ENCODE data around the gene TLE6. TPM values are rescaled to one million over a fixed set of nuclear protein-coding genes. Genes with fewer than 3 reads are reported as not detected.
"Not testable (repeated sequence)": the region's sequence is repeated elsewhere in the genome, so short reads cannot be mapped to it uniquely, and the experiment has no call there.

TLE6 gene
- 0.44 TPM in 1 of 2 replicates, not detected in the other for total RNA-seq
- long read RNA-seq = 0 reads

DNA sequence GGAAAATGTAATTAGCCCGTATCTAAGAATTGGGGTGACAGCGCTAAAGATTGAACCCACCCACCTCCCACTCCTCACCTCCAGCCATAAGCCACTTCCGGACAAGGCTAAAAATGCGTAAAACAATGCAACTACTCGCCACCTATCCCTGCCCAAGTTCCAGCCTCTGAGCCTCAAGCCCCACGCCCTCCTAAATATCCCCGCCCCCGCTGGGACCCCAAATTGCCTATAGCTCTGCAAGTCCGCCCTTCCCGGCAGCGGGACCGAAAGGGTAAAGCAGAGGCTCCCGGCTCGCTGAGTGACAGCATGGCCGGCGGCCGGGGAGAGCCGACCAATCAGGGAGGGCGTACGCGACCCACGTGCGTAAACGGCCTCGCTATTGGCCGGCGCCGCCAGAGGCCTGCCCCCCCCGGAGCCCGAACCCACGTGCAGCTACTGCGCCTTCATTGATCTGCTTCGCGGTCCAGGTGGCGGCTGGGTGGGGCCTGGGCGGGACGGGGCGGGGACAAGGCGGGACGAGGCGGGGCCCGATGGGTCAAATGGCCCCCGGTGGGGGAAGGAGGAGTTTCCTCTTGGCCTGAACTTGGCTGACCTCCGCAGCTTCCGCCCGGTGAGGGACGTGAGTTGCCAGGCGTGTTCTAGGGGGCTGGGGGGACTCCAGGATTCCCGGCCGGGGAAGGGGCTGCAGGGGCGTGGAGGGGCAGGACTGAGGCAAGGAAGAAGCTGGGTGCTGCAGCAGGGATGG lies at the start of gene TLE6:
TLE6 (plus strand) TSS at position 564 of the 745 bp plus-strand sequence. CDS start 670 bp downstream, outside the sequence.
- DNase-seq (ENCODE audit: low read depth, low spot score) = peak; percentile 94
- Mint-ChIP-seq H3K27me3 (ENCODE audit: low read depth) (peaks cover 98% of the 10 kb centered on the region), H3K9me3 (no peaks in the 10 kb centered on the region), H3K27ac (ENCODE audit: unreplicated experiment) (no peak within 1 kb of the TSS), H3K36me3 (ENCODE audit: low read depth) (no peaks in the 10 kb centered on the region), H3K4me1 (peaks cover 26% of the 10 kb centered on the region), H3K4me3 (peak within 1 kb of the TSS; percentile 81)
- TF ChIP-seq, protein P1, sequence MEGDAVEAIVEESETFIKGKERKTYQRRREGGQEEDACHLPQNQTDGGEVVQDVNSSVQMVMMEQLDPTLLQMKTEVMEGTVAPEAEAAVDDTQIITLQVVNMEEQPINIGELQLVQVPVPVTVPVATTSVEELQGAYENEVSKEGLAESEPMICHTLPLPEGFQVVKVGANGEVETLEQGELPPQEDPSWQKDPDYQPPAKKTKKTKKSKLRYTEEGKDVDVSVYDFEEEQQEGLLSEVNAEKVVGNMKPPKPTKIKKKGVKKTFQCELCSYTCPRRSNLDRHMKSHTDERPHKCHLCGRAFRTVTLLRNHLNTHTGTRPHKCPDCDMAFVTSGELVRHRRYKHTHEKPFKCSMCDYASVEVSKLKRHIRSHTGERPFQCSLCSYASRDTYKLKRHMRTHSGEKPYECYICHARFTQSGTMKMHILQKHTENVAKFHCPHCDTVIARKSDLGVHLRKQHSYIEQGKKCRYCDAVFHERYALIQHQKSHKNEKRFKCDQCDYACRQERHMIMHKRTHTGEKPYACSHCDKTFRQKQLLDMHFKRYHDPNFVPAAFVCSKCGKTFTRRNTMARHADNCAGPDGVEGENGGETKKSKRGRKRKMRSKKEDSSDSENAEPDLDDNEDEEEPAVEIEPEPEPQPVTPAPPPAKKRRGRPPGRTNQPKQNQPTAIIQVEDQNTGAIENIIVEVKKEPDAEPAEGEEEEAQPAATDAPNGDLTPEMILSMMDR (conservative IDR thresholded peaks at IDR 0.05) = no peak

DNA sequence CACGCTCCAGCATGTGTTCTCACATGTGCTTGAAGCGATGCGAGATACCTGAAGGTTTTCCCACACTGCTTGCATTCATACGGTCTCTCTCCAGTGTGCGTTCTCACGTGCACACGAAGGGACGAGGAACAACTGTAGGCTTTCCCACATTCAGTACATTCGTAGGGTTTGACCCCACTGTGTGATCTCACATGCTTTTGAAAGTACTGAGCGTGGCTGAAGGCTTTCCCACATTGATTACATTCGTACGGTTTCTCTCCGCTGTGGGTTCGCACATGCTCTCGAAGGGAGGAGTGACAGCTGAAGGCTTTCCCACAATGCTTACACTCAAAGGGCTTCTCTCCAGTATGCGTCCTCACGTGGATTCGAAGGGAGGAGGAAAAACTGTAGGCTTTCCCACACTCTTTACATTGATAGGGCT lies 43.9 kb upstream of the TLE6 start:
- H3K27ac Mint-ChIP-seq (ENCODE audit: unreplicated experiment) = no peak overlapping the region
- no peak overlapping the region for H3K4me3 Mint-ChIP-seq
- TF ChIP-seq, protein P1 (conservative IDR thresholded peaks at IDR 0.05) = no peak
- no peak for DNase-seq (ENCODE audit: low read depth, low spot score)
- H3K36me3 Mint-ChIP-seq (ENCODE audit: low read depth) = peaks cover 62% of the 10 kb centered on the region
- no peaks in the 10 kb centered on the region for H3K4me1 Mint-ChIP-seq
- peaks cover 22% of the 10 kb centered on the region for H3K9me3 Mint-ChIP-seq
- H3K27me3 Mint-ChIP-seq (ENCODE audit: low read depth) = no peaks in the 10 kb centered on the region

DNA sequence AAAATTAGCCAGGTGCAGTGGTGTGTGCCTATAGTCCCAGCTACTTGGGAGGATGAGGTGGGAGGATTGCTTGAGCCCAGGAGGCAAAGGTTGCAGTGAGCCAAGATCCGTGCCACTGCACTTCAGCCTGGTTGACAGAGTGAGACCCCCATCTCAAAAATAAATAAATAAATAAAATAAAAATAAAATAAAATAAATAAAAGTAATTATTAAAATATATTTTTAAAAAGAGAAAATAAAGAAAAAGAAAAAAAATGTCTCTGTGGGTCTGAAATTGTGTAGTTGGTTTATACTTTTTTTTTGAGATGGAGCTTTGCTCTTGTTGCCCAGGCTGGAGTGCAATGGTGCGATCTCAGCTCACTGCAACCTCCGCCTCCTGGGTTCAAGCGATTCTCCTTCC lies 41.5 kb upstream of the TLE6 start:
- peaks cover 61% of the 10 kb centered on the region for H3K36me3 Mint-ChIP-seq (ENCODE audit: low read depth)
- H3K27me3 Mint-ChIP-seq (ENCODE audit: low read depth) = not testable (repeated sequence)
- peaks cover 17% of the 10 kb centered on the region for H3K9me3 Mint-ChIP-seq

DNA sequence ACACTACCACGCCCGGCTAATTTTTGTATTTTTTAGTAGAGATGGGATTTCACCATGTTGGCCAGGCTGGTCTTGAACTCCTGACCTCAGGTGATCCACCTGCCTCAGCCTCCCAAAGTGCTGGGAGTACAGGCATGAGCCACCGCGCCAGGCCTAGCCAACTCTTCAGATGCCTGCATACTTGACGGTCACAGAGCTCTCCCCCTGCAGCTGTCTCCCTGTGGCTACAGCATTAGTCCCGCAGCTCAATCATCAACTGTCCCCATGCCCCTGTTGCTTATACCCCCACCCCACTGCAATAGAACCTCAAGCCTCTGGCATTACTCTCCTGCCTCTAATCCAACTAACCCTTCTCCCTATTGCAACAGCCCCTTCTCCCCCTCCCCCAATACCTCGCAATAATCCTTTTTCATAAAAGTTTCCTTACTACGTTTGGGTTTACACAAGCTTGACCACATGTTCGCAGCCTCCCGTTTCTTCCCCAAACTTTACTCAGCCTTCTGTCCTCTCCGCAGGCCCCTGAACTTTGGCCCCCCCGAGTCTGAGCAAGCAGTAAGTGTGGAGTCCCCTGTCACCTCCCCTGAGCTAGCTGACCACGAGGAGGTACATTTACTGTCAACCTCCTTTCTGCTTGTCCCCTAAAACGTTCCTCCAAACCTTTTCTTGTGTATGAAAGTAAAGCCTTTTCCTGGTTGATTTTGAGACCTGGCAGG lies 34.3 kb upstream of the TLE6 start:
- Mint-ChIP-seq H3K27ac (ENCODE audit: unreplicated experiment) (no peak overlapping the region), H3K4me3 (peak overlapping the region; percentile 80), H3K9me3 (no peaks in the 10 kb centered on the region), H3K27me3 (ENCODE audit: low read depth) (peaks cover 3% of the 10 kb centered on the region), H3K36me3 (ENCODE audit: low read depth) (peaks cover 7% of the 10 kb centered on the region), H3K4me1 (peaks cover 20% of the 10 kb centered on the region)
- DNase-seq (ENCODE audit: low read depth, low spot score) = no peak
- TF ChIP-seq, protein P1 (conservative IDR thresholded peaks at IDR 0.05) = no peak

More for the DNA sequence above, 41.5 kb upstream of the TLE6 start:
- H3K4me1 Mint-ChIP-seq; H3K27ac Mint-ChIP-seq (ENCODE audit: unreplicated experiment); H3K4me3 Mint-ChIP-seq; DNase-seq (ENCODE audit: low read depth, low spot score): not testable (repeated sequence)

DNA sequence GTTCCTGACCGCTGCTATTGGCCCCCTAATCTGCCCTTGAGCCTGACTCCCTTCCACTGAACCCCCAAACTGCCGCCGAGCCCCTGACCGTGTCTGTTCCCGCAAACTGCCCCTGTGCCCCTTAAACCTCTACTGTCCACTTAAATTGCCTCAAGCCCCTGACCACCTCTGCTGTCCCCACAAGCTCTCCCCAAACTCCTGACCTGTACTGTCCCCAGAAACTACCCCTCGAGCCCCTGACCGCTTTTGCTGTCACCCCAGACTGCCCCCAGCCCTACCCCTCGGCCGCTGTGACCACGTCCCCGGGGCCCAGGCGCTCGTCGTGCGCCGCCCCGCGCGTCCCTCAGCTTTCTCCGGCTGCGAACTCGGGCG lies 33.0 kb upstream of the TLE6 start:
- H3K4me1 Mint-ChIP-seq = peaks cover 26% of the 10 kb centered on the region
- peaks cover 3% of the 10 kb centered on the region for H3K27me3 Mint-ChIP-seq (ENCODE audit: low read depth)
- TF ChIP-seq, protein P1 (conservative IDR thresholded peaks at IDR 0.05) = no peak
- H3K36me3 Mint-ChIP-seq (ENCODE audit: low read depth) = peaks cover under 1% of the 10 kb centered on the region
- H3K9me3 Mint-ChIP-seq = no peaks in the 10 kb centered on the region
- H3K4me3 Mint-ChIP-seq = peak overlapping the region; percentile 94
- DNase-seq (ENCODE audit: low read depth, low spot score) = no peak
- H3K27ac Mint-ChIP-seq (ENCODE audit: unreplicated experiment) = no peak overlapping the region
